ENCODE results near the gene PPP1R12A.

Gene PPP1R12A

GRCh38 chr12:79764641-79765040 is 170.3 kb downstream of the PPP1R12A start:
- ChIA-PET CTCF (no interaction called here), POLR2A (no interaction called here)
- no peak overlapping the region for H3K4me3 ChIP-seq (ENCODE audit: low read depth, low read length)
- H3K36me3 ChIP-seq (ENCODE audit: control insufficient read depth in 2 of 2, insufficient read depth in 1 of 2, low read length in 2 of 2), result no peaks in the 10 kb centered on the region
- H3K27ac ChIP-seq (ENCODE audit: extremely low read depth, low read depth, low read length), result no peak overlapping the region
- no peaks in the 10 kb centered on the region for H3K4me1 ChIP-seq (ENCODE audit: control insufficient read depth, insufficient read depth, low read length)
- TF ChIP-seq ZNF239 (tag by site-specific recombination; IDR thresholded peaks at IDR 0.05), result no peak
- no peak for TF ChIP-seq ZNF266 (tag by site-specific recombination; IDR thresholded peaks at IDR 0.05; ENCODE audit: low read depth)
- TF ChIP-seq ZBTB20 (tag by site-specific recombination; IDR thresholded peaks at IDR 0.05), result no peak
- no peak for TF ChIP-seq ZNF76 (tag by site-specific recombination; IDR thresholded peaks at IDR 0.05; ENCODE audit: borderline replicate concordance, low read depth)
- H3K9me3 ChIP-seq (ENCODE audit: control insufficient read depth, insufficient read depth, low read depth, low read length), result no peaks in the 10 kb centered on the region

- ChIA-PET CTCF (interaction anchor here (1.0 kb wide), 1 partner anchor 21 kb away, joined by 3 read pairs; no protein-coding TSS in a partner anchor), POLR2A (no interaction called here)
- Histone ChIP-seq H3K4me3 (ENCODE audit: low read depth, low read length) (no peak overlapping the region), H3K9me3 (ENCODE audit: control insufficient read depth, insufficient read depth, low read depth, low read length) (no peaks in the 10 kb centered on the region), H3K36me3 (ENCODE audit: control insufficient read depth in 2 of 2, insufficient read depth in 1 of 2, low read length in 2 of 2) (no peaks in the 10 kb centered on the region), H3K4me1 (ENCODE audit: control insufficient read depth, insufficient read depth, low read length) (no peaks in the 10 kb centered on the region), H3K27ac (ENCODE audit: extremely low read depth, low read depth, low read length) (no peak overlapping the region)
- no peak for TF ChIP-seq CTCF (tag by site-specific recombination; IDR thresholded peaks at IDR 0.05)
- TF ChIP-seq KLF16 (tag by site-specific recombination; IDR thresholded peaks at IDR 0.05), result no peak
- TF ChIP-seq ZNF23 (tag by site-specific recombination; IDR thresholded peaks at IDR 0.05; ENCODE audit: borderline replicate concordance), result no peak
- TF ChIP-seq ZNF501 (tag by site-specific recombination; IDR thresholded peaks at IDR 0.05), result no peak
- no peak for TF ChIP-seq ZNF132 (tag by site-specific recombination; IDR thresholded peaks at IDR 0.05; ENCODE audit: borderline replicate concordance)
Measured at GRCh38 chr12:79763766-79764452, 171.0 kb downstream of the PPP1R12A start.

DNA sequence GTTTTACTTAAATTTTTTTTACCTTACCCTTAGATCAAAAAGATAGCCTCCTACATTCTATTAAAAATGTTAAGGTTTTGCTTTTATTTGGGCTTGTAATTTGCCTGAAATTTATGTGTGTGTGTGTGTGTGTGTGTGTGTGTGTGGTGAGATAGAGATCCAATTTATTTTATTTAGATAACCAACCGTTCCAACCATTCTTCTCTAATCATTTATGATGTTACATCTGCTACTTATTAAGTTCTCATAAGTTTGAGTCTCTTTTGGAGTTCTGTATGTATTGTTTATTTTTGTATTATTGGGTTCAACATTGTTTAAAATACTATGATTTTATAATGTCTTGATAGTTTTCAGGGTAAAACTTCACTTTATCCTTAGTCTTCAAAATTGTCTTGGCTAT is 173.6 kb downstream of the PPP1R12A start:
- POLR2A ChIA-PET, result no interaction called here
- CTCF ChIA-PET, result no interaction called here
- Histone ChIP-seq H3K4me3 (ENCODE audit: low read depth, low read length) (no peak overlapping the region), H3K4me1 (ENCODE audit: control insufficient read depth, insufficient read depth, low read length) (no peaks in the 10 kb centered on the region), H3K36me3 (ENCODE audit: control insufficient read depth in 2 of 2, insufficient read depth in 1 of 2, low read length in 2 of 2) (no peaks in the 10 kb centered on the region), H3K27ac (ENCODE audit: extremely low read depth, low read depth, low read length) (no peak overlapping the region), H3K9me3 (ENCODE audit: control insufficient read depth, insufficient read depth, low read depth, low read length) (no peaks in the 10 kb centered on the region)
- TF ChIP-seq ZNF112 (tag by site-specific recombination; IDR thresholded peaks at IDR 0.05) (no peak), ZBTB48 (tag by site-specific recombination; IDR thresholded peaks at IDR 0.05) (no peak), ZNF596 (tag by site-specific recombination; IDR thresholded peaks at IDR 0.05) (no peak), REPIN1 (tag by site-specific recombination; IDR thresholded peaks at IDR 0.05; ENCODE audit: low read depth) (no peak), ZNF658 (tag by site-specific recombination; IDR thresholded peaks at IDR 0.05) (no peak), ZNF558 (tag by site-specific recombination; IDR thresholded peaks at IDR 0.05) (no peak), YY1 (tag by site-specific recombination; IDR thresholded peaks at IDR 0.05) (no peak), ZNF133 (tag by site-specific recombination; IDR thresholded peaks at IDR 0.05) (no peak), HOXD13 (CRISPR knock-in tag; IDR thresholded peaks at IDR 0.05; ENCODE audit: borderline replicate concordance) (no peak), ZNF394 (tag by site-specific recombination; IDR thresholded peaks at IDR 0.05; ENCODE audit: borderline replicate concordance) (no peak), ZNF571 (tag by site-specific recombination; IDR thresholded peaks at IDR 0.05) (no peak), ZNF174 (tag by site-specific recombination; IDR thresholded peaks at IDR 0.05) (no peak), OVOL3 (tag by site-specific recombination; IDR thresholded peaks at IDR 0.05) (no peak), EGR2 (tag by site-specific recombination; IDR thresholded peaks at IDR 0.05; ENCODE audit: low read depth) (no peak)
- TF ChIP-seq, protein P1, sequence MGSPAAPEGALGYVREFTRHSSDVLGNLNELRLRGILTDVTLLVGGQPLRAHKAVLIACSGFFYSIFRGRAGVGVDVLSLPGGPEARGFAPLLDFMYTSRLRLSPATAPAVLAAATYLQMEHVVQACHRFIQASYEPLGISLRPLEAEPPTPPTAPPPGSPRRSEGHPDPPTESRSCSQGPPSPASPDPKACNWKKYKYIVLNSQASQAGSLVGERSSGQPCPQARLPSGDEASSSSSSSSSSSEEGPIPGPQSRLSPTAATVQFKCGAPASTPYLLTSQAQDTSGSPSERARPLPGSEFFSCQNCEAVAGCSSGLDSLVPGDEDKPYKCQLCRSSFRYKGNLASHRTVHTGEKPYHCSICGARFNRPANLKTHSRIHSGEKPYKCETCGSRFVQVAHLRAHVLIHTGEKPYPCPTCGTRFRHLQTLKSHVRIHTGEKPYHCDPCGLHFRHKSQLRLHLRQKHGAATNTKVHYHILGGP (tag by site-specific recombination; IDR thresholded peaks at IDR 0.05), result no peak
